Left lung (tissue), 10 donors: ENCODE data around the gene OPCML. TPM values are rescaled to one million over a fixed set of nuclear protein-coding genes. Genes with fewer than 3 reads are reported as not detected.

Source experiments
- ATAC-seq: fragments of 200-7000 bp; cut with Tn5 transposase; one replicate; pipeline ENCODE4 v1.9.1; 2020; ENCODE audit warnings: moderate library complexity
- DNase-seq, 4 donors: peaks; one replicate each; pipeline ENCODE4 v3.0.0-alpha.2; 2013 to 2020
- H3K27ac ChIP-seq, 2 donors: fragments of 200-600 bp; sonication (generic) in 1 of 2; one replicate each; pipeline versions ENCODE4 v1.5.0 to v1.8.0; 2020 to 2021
- H3K27me3 ChIP-seq, 2 donors: fragments of 200-600 bp; sonication (generic) in 1 of 2; one replicate each; pipeline versions ENCODE4 v1.5.0 to v1.8.0; 2020 to 2021
- H3K36me3 ChIP-seq, 2 donors: fragments of 200-600 bp; sonication (generic) in 1 of 2; one replicate each; pipeline versions ENCODE4 v1.5.0 to v1.8.0; 2020 to 2021
- H3K4me1 ChIP-seq, 2 donors: fragments of 200-600 bp; one replicate each; pipeline ENCODE4 v1.8.0; 2021
- H3K4me3 ChIP-seq, 2 donors: fragments of 200-600 bp; sonication (generic) in 1 of 2; one replicate each; pipeline versions ENCODE4 v1.5.0 to v1.8.0; 2020 to 2021; ENCODE audit warnings: mild to moderate bottlenecking in 1 of 2
- H3K9me3 ChIP-seq, 2 donors: fragments of 200-600 bp; sonication (generic) in 1 of 2; one replicate each; pipeline versions ENCODE4 v1.5.0 to v1.8.0; 2020 to 2021
- CTCF ChIP-seq, 2 donors: fragments of 200-600 bp; sonication (generic) in 1 of 2; IDR thresholded peaks; one replicate each; pipeline versions ENCODE4 v1.5.0 to v1.8.0; 2021; ENCODE audit warnings: antibody characterized with exemption in 2 of 2
- intact Hi-C, 2 donors: fragments of 100-400 bp; cut with DNase I; formaldehyde crosslinking; loops; one replicate each; pipeline versions ENCODE4 v1.11.2 to v1.14.2; 2022
- polyA plus RNA-seq, 6 donors: library from polyadenylated mRNA; unstranded; fragments of 120-200 nt; gene quantifications; one replicate each; pipeline ENCODE4 v1.2.1, GENCODE V29; 2013; ENCODE audit not compliant: insufficient read length in 6 of 6
- total RNA-seq, 2 donors: library from RNA; stranded (reverse); fragmentation: NEBNext Ultra II Directional; extraction: Animal tissue kit (Norgen Biotek cat#: 25700); gene quantifications; one replicate each; pipeline ENCODE4 v1.2.1, GENCODE V29; 2021
- donor health status: DM: no; HTN: yes; CAD: no.
- donor health status: DM: no; HTN: no; CAD: no.

Gene OPCML
- total and polyA plus RNA-seq, 8 donors, result 0.98 to 5.3 (median 1.9) TPM; not detected in 2

- no peak for ATAC-seq
- intact Hi-C loops, result no loop called here
- no peaks in the 10 kb centered on the region for H3K36me3 ChIP-seq
Observed at GRCh38 chr11:132790971-132791370, 741.3 kb downstream of the OPCML start.

GRCh38 chr11:132790466-132790865 lies 741.8 kb downstream of the OPCML start:
- no peaks in the 10 kb centered on the region for H3K4me1 ChIP-seq
- H3K9me3 ChIP-seq, result no peaks in the 10 kb centered on the region
- intact Hi-C loops, result no loop called here
- DNase-seq (no peak), ATAC-seq (no peak)
- H3K4me3 ChIP-seq, result no peak overlapping the region
- H3K36me3 ChIP-seq, result no peaks in the 10 kb centered on the region
- no peak overlapping the region for H3K27ac ChIP-seq
- TF ChIP-seq CTCF (IDR thresholded peaks at IDR 0.05), result no peak
- H3K27me3 ChIP-seq, result peaks cover 0 to 7% of the 10 kb centered on the region in 2 donors

More at GRCh38 chr11:132790971-132791370, 741.3 kb downstream of the OPCML start:
- no peaks in the 10 kb centered on the region for H3K9me3 ChIP-seq
- no peak overlapping the region for H3K27ac ChIP-seq
- DNase-seq, result no peak
- peaks cover 0 to 7% of the 10 kb centered on the region in 2 donors for H3K27me3 ChIP-seq
- H3K4me1 ChIP-seq, result no peaks in the 10 kb centered on the region
- no peak overlapping the region for H3K4me3 ChIP-seq
- no peak for TF ChIP-seq CTCF (IDR thresholded peaks at IDR 0.05)

- no peaks in the 10 kb centered on the region for H3K4me1 ChIP-seq
- intact Hi-C loops, result no loop called here
- H3K4me3 ChIP-seq, result no peak overlapping the region
- DNase-seq (peak in 2 of 4 donors; percentile 26 to 27), ATAC-seq (no peak)
- no peak for TF ChIP-seq CTCF (IDR thresholded peaks at IDR 0.05)
- H3K9me3 ChIP-seq, result no peaks in the 10 kb centered on the region
- no peak overlapping the region for H3K27ac ChIP-seq
- H3K27me3 ChIP-seq, result peaks cover 0 to 7% of the 10 kb centered on the region in 2 donors
- no peaks in the 10 kb centered on the region for H3K36me3 ChIP-seq
Observed at GRCh38 chr11:132788816-132789325, 743.4 kb downstream of the OPCML start.

GRCh38 chr11:132785878-132786277 lies 746.4 kb downstream of the OPCML start:
- DNase-seq, result no peak
- no peak overlapping the region for H3K27ac ChIP-seq
- no peaks in the 10 kb centered on the region for H3K9me3 ChIP-seq
- TF ChIP-seq CTCF (IDR thresholded peaks at IDR 0.05), result no peak
- H3K36me3 ChIP-seq, result no peaks in the 10 kb centered on the region
- no peaks in the 10 kb centered on the region for H3K27me3 ChIP-seq
- H3K4me3 ChIP-seq, result no peak overlapping the region
- H3K4me1 ChIP-seq, result no peaks in the 10 kb centered on the region
- intact Hi-C loops, result no loop called here
- no peak for ATAC-seq

- Histone ChIP-seq H3K9me3 (no peaks in the 10 kb centered on the region), H3K4me1 (no peaks in the 10 kb centered on the region), H3K27me3 (no peaks in the 10 kb centered on the region), H3K4me3 (no peak overlapping the region), H3K36me3 (no peaks in the 10 kb centered on the region), H3K27ac (no peak overlapping the region)
- peak; percentile 47 for ATAC-seq
- intact Hi-C loops, result no loop called here
- no peak for TF ChIP-seq CTCF (IDR thresholded peaks at IDR 0.05)
- no peak for DNase-seq
Observed at GRCh38 chr11:132784441-132784840, 747.9 kb downstream of the OPCML start.
